ENCODE results near the gene FNDC3A. TPM values are rescaled to one million over a fixed set of nuclear protein-coding genes. Genes with fewer than 3 reads are reported as not detected.
A peak's percentile ranks its signal among the peaks of the same experiment; 100 is the strongest.

The FNDC3A gene
- polyA plus RNA-seq, 1 of the 3 experiments (the other 2 are of a cell fraction) = 27.7 TPM

DNA sequence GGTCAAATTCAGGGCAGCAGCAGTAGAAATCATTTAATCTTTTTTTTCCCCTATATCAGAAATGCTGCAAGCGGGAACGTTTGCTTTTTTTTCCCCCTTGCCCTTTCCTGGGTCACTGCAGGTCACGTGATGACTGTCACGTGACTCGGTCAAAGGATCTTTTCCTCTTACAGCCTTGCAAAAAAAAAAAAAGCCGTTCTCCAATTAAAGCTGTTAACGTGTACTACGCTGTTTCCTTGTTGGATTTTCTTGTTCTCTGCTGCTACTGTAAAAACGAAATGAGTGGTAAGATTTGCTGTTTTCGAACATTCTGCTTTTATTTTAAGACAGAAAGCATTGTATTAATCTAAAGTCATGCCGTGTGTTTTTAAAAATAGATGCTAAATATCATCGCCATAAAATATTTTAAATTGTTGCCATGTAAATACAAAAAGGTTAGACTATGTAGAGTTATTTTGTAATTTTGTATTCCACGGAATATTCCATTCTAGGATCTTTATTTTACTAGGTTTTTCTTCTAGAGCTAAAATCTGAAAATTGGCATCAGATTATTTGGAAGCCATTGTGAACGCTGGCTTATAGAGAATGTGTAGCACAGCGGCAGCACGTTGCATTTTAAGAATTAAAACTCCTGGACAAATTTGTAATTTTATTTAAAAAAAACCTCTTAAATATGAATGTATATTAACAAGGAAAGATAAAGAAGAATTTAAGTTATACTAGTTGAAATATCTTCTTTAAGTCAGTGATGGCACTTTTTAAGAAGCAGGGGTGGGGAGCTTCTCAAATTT, 134.6 kb downstream of the FNDC3A start (continued):
- TF ChIP-seq, protein P1, sequence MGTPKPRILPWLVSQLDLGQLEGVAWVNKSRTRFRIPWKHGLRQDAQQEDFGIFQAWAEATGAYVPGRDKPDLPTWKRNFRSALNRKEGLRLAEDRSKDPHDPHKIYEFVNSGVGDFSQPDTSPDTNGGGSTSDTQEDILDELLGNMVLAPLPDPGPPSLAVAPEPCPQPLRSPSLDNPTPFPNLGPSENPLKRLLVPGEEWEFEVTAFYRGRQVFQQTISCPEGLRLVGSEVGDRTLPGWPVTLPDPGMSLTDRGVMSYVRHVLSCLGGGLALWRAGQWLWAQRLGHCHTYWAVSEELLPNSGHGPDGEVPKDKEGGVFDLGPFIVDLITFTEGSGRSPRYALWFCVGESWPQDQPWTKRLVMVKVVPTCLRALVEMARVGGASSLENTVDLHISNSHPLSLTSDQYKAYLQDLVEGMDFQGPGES (IDR thresholded peaks at IDR 0.05; ENCODE audit: low read depth, low read length) = no peak
- TF ChIP-seq SIN3A (IDR thresholded peaks at IDR 0.05; ENCODE audit: borderline replicate concordance, low read depth, low read length) (peak; percentile 63; the same call in 1 of the 2 replicates), ELF1 (IDR thresholded peaks at IDR 0.05) (peak; percentile 67), NRF1 (IDR thresholded peaks at IDR 0.05; ENCODE audit: low read depth, low read length) (no peak), CHD2 (IDR thresholded peaks at IDR 0.05; ENCODE audit: low read length, partially characterized antibody) (peak; percentile 68), GATA2 (CRISPR knock-in tag; IDR thresholded peaks at IDR 0.05) (no peak), RFX5 (IDR thresholded peaks at IDR 0.05; ENCODE audit: low read length) (peak; percentile 79), RAD21 (IDR thresholded peaks at IDR 0.05; ENCODE audit: low read length) (no peak), FOXM1 (IDR thresholded peaks at IDR 0.05; ENCODE audit: low read depth) (0 out of 2 replicates have a peak, but pooled peaks have one; percentile 21), NFIC (IDR thresholded peaks at IDR 0.05; ENCODE audit: borderline replicate concordance) (no peak), FOSL2 (IDR thresholded peaks at IDR 0.05; ENCODE audit: borderline replicate concordance, low read depth) (no peak), RCOR1 (IDR thresholded peaks at IDR 0.05; ENCODE audit: low read length) (peak; percentile 76), JUND (IDR thresholded peaks at IDR 0.05) (no peak)
- TF ChIP-seq, protein P2, sequence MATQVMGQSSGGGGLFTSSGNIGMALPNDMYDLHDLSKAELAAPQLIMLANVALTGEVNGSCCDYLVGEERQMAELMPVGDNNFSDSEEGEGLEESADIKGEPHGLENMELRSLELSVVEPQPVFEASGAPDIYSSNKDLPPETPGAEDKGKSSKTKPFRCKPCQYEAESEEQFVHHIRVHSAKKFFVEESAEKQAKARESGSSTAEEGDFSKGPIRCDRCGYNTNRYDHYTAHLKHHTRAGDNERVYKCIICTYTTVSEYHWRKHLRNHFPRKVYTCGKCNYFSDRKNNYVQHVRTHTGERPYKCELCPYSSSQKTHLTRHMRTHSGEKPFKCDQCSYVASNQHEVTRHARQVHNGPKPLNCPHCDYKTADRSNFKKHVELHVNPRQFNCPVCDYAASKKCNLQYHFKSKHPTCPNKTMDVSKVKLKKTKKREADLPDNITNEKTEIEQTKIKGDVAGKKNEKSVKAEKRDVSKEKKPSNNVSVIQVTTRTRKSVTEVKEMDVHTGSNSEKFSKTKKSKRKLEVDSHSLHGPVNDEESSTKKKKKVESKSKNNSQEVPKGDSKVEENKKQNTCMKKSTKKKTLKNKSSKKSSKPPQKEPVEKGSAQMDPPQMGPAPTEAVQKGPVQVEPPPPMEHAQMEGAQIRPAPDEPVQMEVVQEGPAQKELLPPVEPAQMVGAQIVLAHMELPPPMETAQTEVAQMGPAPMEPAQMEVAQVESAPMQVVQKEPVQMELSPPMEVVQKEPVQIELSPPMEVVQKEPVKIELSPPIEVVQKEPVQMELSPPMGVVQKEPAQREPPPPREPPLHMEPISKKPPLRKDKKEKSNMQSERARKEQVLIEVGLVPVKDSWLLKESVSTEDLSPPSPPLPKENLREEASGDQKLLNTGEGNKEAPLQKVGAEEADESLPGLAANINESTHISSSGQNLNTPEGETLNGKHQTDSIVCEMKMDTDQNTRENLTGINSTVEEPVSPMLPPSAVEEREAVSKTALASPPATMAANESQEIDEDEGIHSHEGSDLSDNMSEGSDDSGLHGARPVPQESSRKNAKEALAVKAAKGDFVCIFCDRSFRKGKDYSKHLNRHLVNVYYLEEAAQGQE (IDR thresholded peaks at IDR 0.05; ENCODE audit: low read depth, low read length) = no peak
- TF ChIP-seq, protein P3, sequence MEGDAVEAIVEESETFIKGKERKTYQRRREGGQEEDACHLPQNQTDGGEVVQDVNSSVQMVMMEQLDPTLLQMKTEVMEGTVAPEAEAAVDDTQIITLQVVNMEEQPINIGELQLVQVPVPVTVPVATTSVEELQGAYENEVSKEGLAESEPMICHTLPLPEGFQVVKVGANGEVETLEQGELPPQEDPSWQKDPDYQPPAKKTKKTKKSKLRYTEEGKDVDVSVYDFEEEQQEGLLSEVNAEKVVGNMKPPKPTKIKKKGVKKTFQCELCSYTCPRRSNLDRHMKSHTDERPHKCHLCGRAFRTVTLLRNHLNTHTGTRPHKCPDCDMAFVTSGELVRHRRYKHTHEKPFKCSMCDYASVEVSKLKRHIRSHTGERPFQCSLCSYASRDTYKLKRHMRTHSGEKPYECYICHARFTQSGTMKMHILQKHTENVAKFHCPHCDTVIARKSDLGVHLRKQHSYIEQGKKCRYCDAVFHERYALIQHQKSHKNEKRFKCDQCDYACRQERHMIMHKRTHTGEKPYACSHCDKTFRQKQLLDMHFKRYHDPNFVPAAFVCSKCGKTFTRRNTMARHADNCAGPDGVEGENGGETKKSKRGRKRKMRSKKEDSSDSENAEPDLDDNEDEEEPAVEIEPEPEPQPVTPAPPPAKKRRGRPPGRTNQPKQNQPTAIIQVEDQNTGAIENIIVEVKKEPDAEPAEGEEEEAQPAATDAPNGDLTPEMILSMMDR (IDR thresholded peaks at IDR 0.05) = no peak
- TF ChIP-seq, protein P4, sequence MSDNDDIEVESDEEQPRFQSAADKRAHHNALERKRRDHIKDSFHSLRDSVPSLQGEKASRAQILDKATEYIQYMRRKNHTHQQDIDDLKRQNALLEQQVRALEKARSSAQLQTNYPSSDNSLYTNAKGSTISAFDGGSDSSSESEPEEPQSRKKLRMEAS (IDR thresholded peaks at IDR 0.05; ENCODE audit: low read depth) = peak; percentile 55; the same call in 1 of the 2 replicates
- TF ChIP-seq, protein P5, sequence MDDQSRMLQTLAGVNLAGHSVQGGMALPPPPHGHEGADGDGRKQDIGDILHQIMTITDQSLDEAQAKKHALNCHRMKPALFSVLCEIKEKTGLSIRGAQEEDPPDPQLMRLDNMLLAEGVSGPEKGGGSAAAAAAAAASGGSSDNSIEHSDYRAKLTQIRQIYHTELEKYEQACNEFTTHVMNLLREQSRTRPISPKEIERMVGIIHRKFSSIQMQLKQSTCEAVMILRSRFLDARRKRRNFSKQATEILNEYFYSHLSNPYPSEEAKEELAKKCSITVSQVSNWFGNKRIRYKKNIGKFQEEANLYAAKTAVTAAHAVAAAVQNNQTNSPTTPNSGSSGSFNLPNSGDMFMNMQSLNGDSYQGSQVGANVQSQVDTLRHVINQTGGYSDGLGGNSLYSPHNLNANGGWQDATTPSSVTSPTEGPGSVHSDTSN (IDR thresholded peaks at IDR 0.05) = no peak
- TF ChIP-seq, protein P6, sequence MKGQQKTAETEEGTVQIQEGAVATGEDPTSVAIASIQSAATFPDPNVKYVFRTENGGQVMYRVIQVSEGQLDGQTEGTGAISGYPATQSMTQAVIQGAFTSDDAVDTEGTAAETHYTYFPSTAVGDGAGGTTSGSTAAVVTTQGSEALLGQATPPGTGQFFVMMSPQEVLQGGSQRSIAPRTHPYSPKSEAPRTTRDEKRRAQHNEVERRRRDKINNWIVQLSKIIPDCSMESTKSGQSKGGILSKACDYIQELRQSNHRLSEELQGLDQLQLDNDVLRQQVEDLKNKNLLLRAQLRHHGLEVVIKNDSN (IDR thresholded peaks at IDR 0.05; ENCODE audit: borderline replicate concordance, low read depth) = peak; percentile 98

All from SK-N-SH (cell line).